HCT116 (cell line): ENCODE results near the gene CERS6. TPM values are rescaled to one million over a fixed set of nuclear protein-coding genes. Genes with fewer than 3 reads are reported as not detected.

Source experiments
- ATAC-seq: fragments of 200-7000 bp; cut with Tn5 transposase; 2 replicates; pipeline ENCODE4 v1.9.1; 2020; ENCODE audit warnings: mild to moderate bottlenecking, moderate library complexity
- BruUV-seq: library from RNA; stranded (reverse); fragments of 400-500 nt; replicated peaks from 2 replicates; lab custom pipeline; 2021; lab: Mats Ljungman, UMichigan
- CTCF ChIA-PET: fragments of 300-600 bp; sonication (Branson Sonifier 250); formaldehyde crosslinking; loops from one replicate; lab custom pipeline; 2021; ENCODE audit warnings: antibody characterized with exemption; lab: Charles Lee
- POLR2A ChIA-PET: fragments of 300-600, 350-600 bp; sonication (Branson Sonifier 250); formaldehyde crosslinking; loops from one replicate; lab custom pipeline; 2021; ENCODE audit warnings: antibody characterized with exemption; lab: Charles Lee
- RAD21 ChIA-PET, 2 experiments: fragments of 300-600 bp; sonication (Branson Sonifier 250); formaldehyde crosslinking; loops; one replicate each; lab custom pipeline; 2023; ENCODE audit warnings: low total read pairs in 2 of 2; ENCODE audit not compliant: uncharacterized antibody in 2 of 2, unreplicated experiment in 2 of 2, low non-redundant PET in 1 of 2; lab: Charles Lee
- DNase-seq: peaks from one replicate; pipeline ENCODE4 v3.0.0-alpha.2; 2010; ENCODE audit warnings: low read depth, low spot score
- H2AFZ ChIP-seq: fragments of 200-600 bp; shearing (Covaris generic), sonication (generic); 2 replicates; pipeline ENCODE4 v1.6.1; 2017; ENCODE audit warnings: low read depth, mixed run types, mixed read lengths, antibody characterized with exemption, low read length; ENCODE audit not compliant: poor library complexity, severe bottlenecking
- H3K27ac ChIP-seq: 2 replicates; pipeline ENCODE4 v1.5.1; 2012; ENCODE audit warnings: low read depth, low read length
- H3K27me3 ChIP-seq: fragments of 200-600 bp; sonication (generic); 2 replicates; pipeline ENCODE4 v1.6.1; 2016; ENCODE audit warnings: mixed run types, low read length, mixed read lengths; ENCODE audit not compliant: insufficient read depth
- H3K36me3 ChIP-seq, 2 experiments: fragments of 200-500 bp in 1 of 2; fragments of 200-600 bp in 1 of 2; sonication (Bioruptor generic) in 1 of 2; sonication (generic) in 1 of 2; 2 replicates each; pipeline versions ENCODE4 v1.5.1 to v1.6.1; 2014 to 2016; ENCODE audit warnings: low read length in 2 of 2, inconsistent platforms in 1 of 2, mixed read lengths in 1 of 2, mixed run types in 1 of 2; ENCODE audit not compliant: insufficient read depth in 2 of 2, control insufficient read depth in 1 of 2
- H3K4me1 ChIP-seq, 2 experiments: fragments of 200-600 bp in 1 of 2; sonication (generic) in 1 of 2; 2 replicates each; pipeline versions ENCODE4 v1.5.1 to v1.6.1; 2012 to 2017; ENCODE audit warnings: low read length in 2 of 2, inconsistent platforms in 1 of 2, mild to moderate bottlenecking in 1 of 2, mixed read lengths in 1 of 2, mixed run types in 1 of 2, moderate library complexity in 1 of 2; ENCODE audit not compliant: insufficient read depth in 2 of 2, control insufficient read depth in 1 of 2
- H3K4me2 ChIP-seq: fragments of 200-600 bp; sonication (generic); 2 replicates; pipeline ENCODE4 v1.6.1; 2017; ENCODE audit warnings: mixed run types, low read length, mixed read lengths
- H3K4me3 ChIP-seq, 2 experiments: fragments of 200-600 bp in 1 of 2; sonication (generic) in 1 of 2; replicated peaks in 1 of 2; 2 replicates each; pipeline ENCODE4 v1.5.1; 2011 to 2016; ENCODE audit warnings: low read length in 2 of 2, control low read depth in 1 of 2, low read depth in 1 of 2, mild to moderate bottlenecking in 1 of 2, mixed read lengths in 1 of 2, mixed run types in 1 of 2
- H3K79me2 ChIP-seq: fragments of 200-600 bp; sonication (generic); 2 replicates; pipeline ENCODE4 v1.6.1; 2017; ENCODE audit warnings: mild to moderate bottlenecking, mixed run types, low read length, moderate library complexity, mixed read lengths; ENCODE audit not compliant: insufficient read depth
- H3K9ac ChIP-seq: fragments of 200-600 bp; sonication (generic); 2 replicates; pipeline ENCODE4 v1.6.1; 2016; ENCODE audit warnings: low read length, mixed read lengths
- H3K9me2 ChIP-seq: fragments of 200-600 bp; sonication (generic), shearing (Covaris generic); 2 replicates; pipeline ENCODE4 v1.6.1; 2017; ENCODE audit warnings: mixed run types, mild to moderate bottlenecking, moderate library complexity; ENCODE audit not compliant: insufficient read depth
- H3K9me3 ChIP-seq, 2 experiments: fragments of 200-500 bp in 1 of 2; fragments of 200-600 bp in 1 of 2; sonication (Bioruptor generic) in 1 of 2; sonication (generic) in 1 of 2; 2 replicates each; pipeline ENCODE4 v1.6.1; 2014 to 2017; ENCODE audit warnings: low read length in 2 of 2, mixed read lengths in 2 of 2, inconsistent platforms in 1 of 2, low read depth in 1 of 2, mild to moderate bottlenecking in 1 of 2, mixed run types in 1 of 2, moderate library complexity in 1 of 2; ENCODE audit not compliant: control insufficient read depth in 1 of 2, insufficient read depth in 1 of 2
- H4K20me1 ChIP-seq: fragments of 200-600 bp; sonication (generic), shearing (Covaris generic); 2 replicates; pipeline ENCODE4 v1.6.1; 2017; ENCODE audit warnings: mixed run types, mild to moderate bottlenecking, moderate library complexity; ENCODE audit not compliant: insufficient read depth
- ATF3 ChIP-seq: IDR thresholded peaks from 2 replicates; pipeline ENCODE4 v1.6.1; 2012
- CBX3 ChIP-seq: IDR thresholded peaks from 2 replicates; pipeline ENCODE4 v1.6.1; 2012; ENCODE audit warnings: low read depth
- CEBPB ChIP-seq: IDR thresholded peaks from 2 replicates; pipeline ENCODE4 v1.6.1; 2012; ENCODE audit warnings: low read depth
- EZH2 ChIP-seq: fragments of 200-600 bp; sonication (generic); IDR thresholded peaks from 2 replicates; pipeline ENCODE4 v1.6.1; 2017; ENCODE audit warnings: antibody characterized with exemption, mixed run types
- POLR2AphosphoS5 ChIP-seq: IDR thresholded peaks from 2 replicates; pipeline ENCODE4 v1.6.1; 2011; ENCODE audit warnings: mild to moderate bottlenecking, low read depth, low read length, moderate library complexity
- ZFX ChIP-seq: fragments of 450-650 bp; IDR thresholded peaks from 2 replicates; pipeline ENCODE4 v1.6.1; 2017
- intact Hi-C: fragments of 100-400 bp; cut with micrococcal nuclease; formaldehyde crosslinking; loops from 2 replicates; pipeline ENCODE4 v1.10.0; 2022
- total RNA-seq: library from RNA; stranded (reverse); gene quantifications from one replicate; pipeline ENCODE4 v1.2.1, GENCODE V29; 2021; ENCODE audit not compliant: unreplicated experiment

The CERS6 gene
- total RNA-seq, 1 experiment from 2014 or later, result 37.0 TPM

GRCh38 chr2:168692132-168692744 is 236.2 kb downstream of the CERS6 start:
- Histone ChIP-seq H3K27ac (no peak overlapping the region), H3K9me2 (no peaks in the 10 kb centered on the region), H3K4me3 (no peak overlapping the region), H4K20me1 (no peaks in the 10 kb centered on the region), H3K4me2 (no peak overlapping the region), H3K36me3 (no peaks in the 10 kb centered on the region), H3K9me3 (no peaks in the 10 kb centered on the region), H2AFZ (no peak overlapping the region), H3K27me3 (no peaks in the 10 kb centered on the region), H3K4me1 (no peaks in the 10 kb centered on the region), H3K9ac (no peak overlapping the region), H3K79me2 (no peaks in the 10 kb centered on the region)
- TF ChIP-seq ATF3 (no peak), CBX3 (no peak), CEBPB (no peak), POLR2AphosphoS5 (no peak)
- ChIA-PET CTCF (no interaction called here), RAD21 (no interaction called here), POLR2A (no interaction called here)
- ATAC-seq (no peak), DNase-seq (no peak)
- BruUV-seq, result no TSS peak
- intact Hi-C loops, result no loop called here

- H3K9me2 ChIP-seq, result no peaks in the 10 kb centered on the region
- H3K4me3 ChIP-seq, result no peak overlapping the region
- no peak overlapping the region for H2AFZ ChIP-seq
- no peak for DNase-seq
- POLR2A ChIA-PET, result no interaction called here
- TF ChIP-seq ZFX, result no peak
- no peak for TF ChIP-seq POLR2AphosphoS5
- TF ChIP-seq EZH2, result no peak
- no TSS peak for BruUV-seq
- H3K79me2 ChIP-seq, result no peaks in the 10 kb centered on the region
- CTCF ChIA-PET, result no interaction called here
- RAD21 ChIA-PET, result no interaction called here
- H3K9ac ChIP-seq, result no peak overlapping the region
- H3K36me3 ChIP-seq, result no peaks in the 10 kb centered on the region
- intact Hi-C loops, result no loop called here
- H3K27me3 ChIP-seq, result no peaks in the 10 kb centered on the region
- no peak for ATAC-seq
- H3K4me1 ChIP-seq, result no peaks in the 10 kb centered on the region
- H3K27ac ChIP-seq, result no peak overlapping the region
- H3K4me2 ChIP-seq, result no peak overlapping the region
- no peaks in the 10 kb centered on the region for H3K9me3 ChIP-seq
- H4K20me1 ChIP-seq, result no peaks in the 10 kb centered on the region
Observed at GRCh38 chr2:168694173-168694572, 238.1 kb downstream of the CERS6 start.
